GM19324 (cell line): ENCODE data around the gene SETSIP.
"Not testable (repeated sequence)": the region's sequence is repeated elsewhere in the genome, so short reads cannot be mapped to it uniquely, and the experiment has no call there.

Source experiments
- ATAC-seq: cut with Tn5 transposase; IDR thresholded peaks from one replicate; pipeline ENCODE4 v1.9.1; 2021; ENCODE audit warnings: mild to moderate bottlenecking, moderate library complexity; ENCODE audit not compliant: unreplicated experiment, low FRiP score

Gene SETSIP

DNA sequence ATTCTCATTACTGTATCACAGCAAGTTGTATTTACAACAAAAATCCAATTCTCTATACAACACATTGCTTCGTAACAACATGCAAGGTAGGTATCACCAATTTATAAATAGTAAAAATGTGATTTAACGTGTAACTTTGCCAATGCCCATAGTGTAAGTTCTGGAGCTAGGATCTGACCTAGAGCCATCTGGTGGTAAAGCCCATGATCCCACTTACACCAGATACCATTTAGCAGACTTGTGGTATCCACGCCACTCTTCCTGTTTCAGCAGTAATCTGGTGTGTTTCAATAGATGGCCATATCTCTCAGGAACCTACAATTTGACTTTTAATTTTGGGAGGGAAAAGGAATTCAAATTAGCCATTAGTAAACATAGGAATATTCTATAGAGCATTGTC lies 10.2 kb downstream of the SETSIP start:
- ATAC-seq = no peak

DNA sequence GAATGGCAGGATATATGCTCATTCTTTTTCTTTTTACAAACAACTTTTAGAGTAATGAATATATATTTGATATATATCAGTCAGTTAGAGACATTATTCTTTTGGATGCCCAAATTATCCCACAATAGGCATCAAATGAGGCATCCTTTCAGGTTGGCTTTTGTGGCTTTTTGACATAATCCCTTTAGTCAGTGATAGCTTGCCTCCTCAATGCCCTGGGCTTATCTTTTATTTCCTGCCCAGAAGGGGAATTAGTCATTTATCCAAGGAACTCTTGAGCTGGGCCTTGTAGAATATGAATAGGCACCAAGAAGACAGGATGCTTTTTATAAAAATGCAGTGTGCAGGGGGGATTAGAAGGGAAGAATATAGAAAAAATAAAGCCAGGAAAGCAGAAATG lies 23.3 kb downstream of the SETSIP start:
- no peak for ATAC-seq

DNA sequence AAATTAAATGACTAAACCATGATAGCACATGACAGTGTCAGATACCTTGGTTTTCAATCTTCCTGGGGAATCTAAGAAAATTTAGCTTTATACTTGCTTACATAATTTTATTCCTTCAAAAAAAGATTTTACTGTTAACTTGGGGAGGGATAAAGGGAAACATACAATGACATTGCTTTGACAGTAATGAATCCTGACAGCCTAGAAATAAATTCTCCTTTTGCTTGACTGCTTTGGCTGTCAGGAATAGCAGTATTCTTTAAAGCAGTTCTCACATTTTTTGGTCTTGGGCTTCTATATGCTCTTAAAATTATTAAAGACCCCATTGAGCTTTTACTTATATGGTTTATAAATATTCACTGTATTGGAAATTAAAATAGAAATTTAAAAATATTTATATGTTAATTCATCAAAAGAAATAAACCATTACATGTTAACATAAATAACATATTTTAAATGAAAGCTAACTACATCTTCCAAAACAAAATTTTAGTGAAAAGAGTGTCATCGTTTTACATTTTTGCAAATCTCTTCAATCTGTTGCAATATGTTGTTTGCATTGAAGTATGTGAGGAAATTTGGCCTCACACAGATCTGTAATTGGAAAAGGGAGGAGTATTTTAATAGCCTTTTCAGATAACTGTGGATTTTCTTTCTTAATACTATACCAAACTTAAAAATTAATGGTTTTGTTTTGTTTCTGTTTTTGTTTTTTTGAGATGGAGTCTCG lies 29.3 kb downstream of the SETSIP start:
- no peak for ATAC-seq

GRCh38 chr1:92043621-92044020 lies 31.6 kb downstream of the SETSIP start:
- ATAC-seq = no peak

- ATAC-seq = no peak
These were observed 34.2 kb downstream of the SETSIP start for GRCh38 chr1:92040971-92041370.

DNA sequence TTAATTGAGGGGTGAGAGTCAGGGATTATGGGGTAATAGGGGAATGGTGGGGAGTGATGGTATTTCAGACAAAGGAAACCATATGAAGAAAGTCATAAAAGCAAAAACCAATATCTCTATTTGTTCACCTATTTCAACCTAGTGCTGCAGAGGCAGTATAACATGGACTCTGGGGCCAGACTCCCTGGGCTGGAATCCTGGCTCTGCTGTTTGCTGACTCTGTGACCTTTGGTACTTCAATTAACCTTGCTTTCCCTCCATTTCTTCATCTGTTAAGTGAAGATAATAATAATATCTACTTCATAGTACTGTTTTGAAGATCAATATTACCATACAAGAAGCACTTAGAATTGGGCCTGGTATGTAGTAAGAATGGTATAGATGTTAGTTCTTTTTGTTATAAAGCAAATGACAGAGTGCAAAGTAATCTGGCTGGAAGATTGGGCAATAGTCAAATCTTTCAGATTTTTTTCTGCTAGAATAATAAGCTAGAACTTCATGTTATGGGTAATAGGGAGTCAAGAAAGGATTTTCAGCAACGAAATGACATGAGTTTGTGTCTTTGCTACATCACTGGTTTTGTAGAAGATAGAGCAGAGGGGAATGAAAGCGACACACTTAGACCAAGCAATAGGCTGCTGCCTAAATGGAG lies 36.4 kb downstream of the SETSIP start:
- ATAC-seq = no peak

DNA sequence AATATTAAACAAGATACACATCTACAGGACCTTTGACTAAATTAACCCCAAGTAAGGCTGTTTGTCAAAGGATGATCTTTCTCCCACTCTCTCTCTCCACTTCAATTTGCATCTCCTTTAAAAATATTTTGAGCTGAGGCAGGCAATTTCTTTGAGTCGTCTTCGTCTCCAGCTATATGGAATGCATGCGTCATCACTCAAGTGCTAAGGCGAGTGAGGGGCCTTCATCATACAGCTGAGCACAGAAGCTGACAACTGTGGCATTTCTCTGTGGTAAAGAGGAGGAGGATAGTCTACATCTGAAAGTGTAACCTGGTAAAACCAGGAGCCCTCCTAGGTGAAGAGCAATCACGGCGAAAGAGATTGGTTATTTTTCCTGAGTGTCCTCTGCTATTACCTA lies 37.8 kb downstream of the SETSIP start:
- ATAC-seq = no peak

- ATAC-seq = no peak
These were observed 43.7 kb downstream of the SETSIP start for GRCh38 chr1:92031281-92032110.

- no peak for ATAC-seq
These were observed 44.5 kb downstream of the SETSIP start for GRCh38 chr1:92030656-92031107.

DNA sequence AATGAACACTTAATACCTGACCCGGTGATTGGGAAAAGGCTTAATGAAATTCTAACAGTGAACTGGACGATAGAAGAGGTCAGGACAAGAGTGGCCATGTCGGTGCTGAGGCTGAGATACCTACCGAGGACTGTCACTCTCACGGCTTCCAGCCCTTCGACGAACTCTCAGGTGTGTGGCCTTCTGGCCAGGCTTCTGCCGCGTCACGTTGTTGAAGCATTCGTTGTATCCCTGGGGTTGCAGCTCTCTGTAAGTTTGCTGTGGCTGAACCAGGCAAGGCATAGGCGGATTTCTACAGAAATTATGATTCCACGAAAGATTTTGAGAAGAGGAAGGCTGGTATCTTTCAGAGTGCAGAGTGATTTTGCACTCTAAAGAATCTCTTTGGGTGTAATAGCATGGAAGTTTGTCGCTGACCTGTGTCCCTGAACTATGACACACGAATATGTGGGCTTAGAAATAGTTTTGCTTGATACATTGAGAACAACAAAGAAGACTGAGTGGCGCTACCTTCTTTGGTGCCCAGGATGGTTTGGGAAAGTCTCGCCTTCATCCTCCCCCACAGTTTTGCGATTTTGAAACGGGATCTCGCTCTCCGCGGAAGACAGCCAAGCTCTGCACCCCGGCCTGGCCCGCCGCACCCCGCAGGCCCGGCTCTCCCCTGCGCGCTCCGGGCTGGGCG lies 45.8 kb downstream of the SETSIP start:
- no peak for ATAC-seq

DNA sequence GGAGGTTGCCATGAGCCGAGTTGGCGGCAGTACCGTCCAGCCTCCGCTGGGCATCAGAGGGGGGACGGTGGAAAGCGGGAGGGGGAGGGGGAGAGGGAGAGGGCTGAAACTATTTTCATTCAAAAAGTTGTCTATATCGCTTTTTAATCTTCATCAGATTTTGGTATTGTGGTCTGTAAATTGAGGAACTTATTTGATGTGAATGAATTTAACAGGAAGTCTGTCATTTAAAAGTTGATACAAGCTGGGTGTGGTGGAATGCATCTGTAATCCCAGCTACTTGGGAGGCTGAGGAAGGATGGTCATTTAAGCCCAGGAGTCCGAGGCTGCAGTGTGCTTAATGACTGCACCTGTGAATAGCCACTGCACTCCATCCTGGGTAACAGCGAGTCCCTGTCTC lies 48.4 kb downstream of the SETSIP start:
- ATAC-seq = no peak

DNA sequence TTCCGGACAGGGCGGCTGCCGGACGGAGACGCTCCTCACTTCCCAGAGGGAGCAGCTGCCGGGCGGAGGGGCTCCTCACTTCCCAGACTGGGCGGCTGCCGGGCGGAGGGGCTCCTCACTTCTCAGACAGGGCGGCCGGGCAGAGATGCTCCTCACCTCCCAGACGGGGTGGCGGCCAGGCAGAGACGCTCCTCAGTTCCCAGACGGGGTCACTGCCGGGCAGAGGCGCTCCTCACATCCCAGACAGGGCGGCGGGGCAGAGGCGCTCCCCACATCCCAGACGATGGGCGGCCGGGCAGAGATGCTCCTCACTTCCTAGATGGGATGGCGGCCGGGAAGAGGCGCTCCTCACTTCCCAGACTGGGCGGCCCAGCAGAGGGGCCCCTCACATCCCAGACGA lies 49.2 kb downstream of the SETSIP start:
- not testable (repeated sequence) for ATAC-seq
